HepG2 (cell line): ENCODE data around the gene RNF149. TPM values are rescaled to one million over a fixed set of nuclear protein-coding genes. Genes with fewer than 3 reads are reported as not detected.

Experiments used
- BRCA1 ChIP-seq: sonication (generic); formaldehyde crosslinking; IDR thresholded peaks from 2 replicates; pipeline ENCODE4 v1.4.0; 2020; ENCODE audit warnings: missing genetic modification reagents
- DPF2 ChIP-seq: sonication (generic); formaldehyde crosslinking; IDR thresholded peaks from 2 replicates; pipeline ENCODE4 v1.4.0; 2020; ENCODE audit warnings: mild to moderate bottlenecking, low read depth, missing genetic modification reagents, borderline replicate concordance
- FOXO1 ChIP-seq: sonication (generic); formaldehyde crosslinking; IDR thresholded peaks from 2 replicates; pipeline ENCODE4 v1.4.0; 2020; ENCODE audit warnings: missing genetic modification reagents
- GFI1 ChIP-seq: sonication (generic); formaldehyde crosslinking; IDR thresholded peaks from 2 replicates; pipeline ENCODE4 v1.5.0; 2020; ENCODE audit warnings: missing genetic modification reagents, mild to moderate bottlenecking, borderline replicate concordance
- HDAC2 ChIP-seq: sonication (generic); formaldehyde crosslinking; IDR thresholded peaks from 2 replicates; pipeline ENCODE4 v1.4.0; 2020; ENCODE audit warnings: missing genetic modification reagents
- HMG20A ChIP-seq: IDR thresholded peaks from 2 replicates; pipeline ENCODE4 v1.6.1; 2016; ENCODE audit warnings: borderline replicate concordance
- MXD4 ChIP-seq: IDR thresholded peaks from 2 replicates; pipeline ENCODE4 v1.6.1; 2016; ENCODE audit warnings: mild to moderate bottlenecking, missing biosample characterization, missing genetic modification reagents
- NONO ChIP-seq, 2 experiments: fragments of 450-650 bp in 1 of 2; sonication (generic) in 1 of 2; formaldehyde crosslinking in 1 of 2; IDR thresholded peaks in 1 of 2; conservative IDR thresholded peaks in 1 of 2; 2 replicates each; pipeline versions ENCODE4 v1.6.1 to v1.8.0; 2017 to 2022; ENCODE audit warnings: mild to moderate bottlenecking in 1 of 2, missing genetic modification reagents in 1 of 2, moderate library complexity in 1 of 2
- NR2F6 ChIP-seq, 2 experiments: IDR thresholded peaks; 2 replicates each; pipeline ENCODE4 v1.6.1; 2016; ENCODE audit warnings: antibody characterized with exemption in 1 of 2, mild to moderate bottlenecking in 1 of 2
- RCOR2 ChIP-seq: IDR thresholded peaks from 2 replicates; pipeline ENCODE4 v1.6.1; 2016; ENCODE audit warnings: missing biosample characterization, missing genetic modification reagents
- SMC3 ChIP-seq: IDR thresholded peaks from 2 replicates; pipeline ENCODE4 v1.6.1; 2011; ENCODE audit warnings: low read length, improper control_type of control experiment
- STAG1 ChIP-seq: sonication (generic); formaldehyde crosslinking; IDR thresholded peaks from 2 replicates; pipeline ENCODE4 v1.4.0; 2020; ENCODE audit warnings: missing genetic modification reagents
- TAF15 ChIP-seq: fragments of 200-400 bp; formaldehyde crosslinking; IDR thresholded peaks from one replicate; pipeline ENCODE4 v1.6.1; 2018; ENCODE audit warnings: mild to moderate bottlenecking, low read depth, low read length; ENCODE audit not compliant: poor library complexity, severe bottlenecking
- ZMAT3 ChIP-seq: sonication (generic); formaldehyde crosslinking; conservative IDR thresholded peaks from 2 replicates; pipeline ENCODE4 v1.7.0; 2021; ENCODE audit warnings: missing genetic modification reagents
- ZMYM2 ChIP-seq: sonication (generic); formaldehyde crosslinking; IDR thresholded peaks from 2 replicates; pipeline ENCODE4 v1.8.0; 2022; ENCODE audit warnings: mild to moderate bottlenecking, missing genetic modification reagents
- ZNF562 ChIP-seq: sonication (generic); formaldehyde crosslinking; IDR thresholded peaks from 2 replicates; pipeline ENCODE4 v1.8.0; 2022; ENCODE audit warnings: missing genetic modification reagents, borderline replicate concordance
- ZNF674 ChIP-seq: sonication (generic); formaldehyde crosslinking; IDR thresholded peaks from 2 replicates; pipeline ENCODE4 v1.5.0; 2020; ENCODE audit warnings: low read depth, mild to moderate bottlenecking, missing genetic modification reagents
- ZNF747 ChIP-seq: sonication (generic); formaldehyde crosslinking; IDR thresholded peaks from 2 replicates; pipeline ENCODE4 v1.8.1; 2023; ENCODE audit warnings: missing genetic modification reagents, mild to moderate bottlenecking, borderline replicate concordance
- polyA plus RNA-seq, 8 experiments: library from polyadenylated mRNA; depleted of rRNA in 3 of 8; stranded (reverse) in 7 of 8; unstranded in 1 of 8; fragments of >200 nt; fragmentation: Illumina TruSeq in 4 of 8; extraction: Trizol in 4 of 8; gene quantifications; 2 replicates each; pipeline versions ENCODE4 v1.2.1 to v1.2.3, GENCODE V29; 2011 to 2016; ENCODE audit warnings: low read depth in 4 of 8, missing spikeins in 1 of 8, mixed read lengths in 1 of 8; ENCODE audit not compliant: insufficient read depth in 1 of 8
- total RNA-seq, 5 experiments: library from RNA; depleted of rRNA; stranded (reverse); fragments of >200 nt; fragmentation: Illumina TruSeq; extraction: Trizol; gene quantifications; 2 replicates each; pipeline ENCODE4 v1.2.3, GENCODE V29; 2016; ENCODE audit warnings: low read depth in 1 of 5
- TF ChIP-seq, protein P1 (sequence below): sonication (generic); formaldehyde crosslinking; IDR thresholded peaks from 2 replicates; pipeline ENCODE4 v1.5.1; 2020; ENCODE audit warnings: mild to moderate bottlenecking, missing genetic modification reagents
- TF ChIP-seq, protein P2 (sequence below): IDR thresholded peaks from 2 replicates; pipeline ENCODE4 v1.6.1; 2016; ENCODE audit warnings: mild to moderate bottlenecking
- TF ChIP-seq, protein P3 (sequence below): sonication (generic); formaldehyde crosslinking; IDR thresholded peaks from 2 replicates; pipeline ENCODE4 v1.4.0; 2020; ENCODE audit warnings: missing genetic modification reagents, borderline replicate concordance
- TF ChIP-seq, protein P4 (sequence below): IDR thresholded peaks from 2 replicates; pipeline ENCODE4 v1.6.1; 2016; ENCODE audit warnings: missing compliant biosample characterization, missing genetic modification reagents, borderline replicate concordance

The RNF149 gene
- total and polyA plus RNA-seq, 2 of the 13 experiments (the other 11 are each of a cell fraction or from before 2014, with no cell fraction given) = 87.6 to 109 TPM

DNA sequence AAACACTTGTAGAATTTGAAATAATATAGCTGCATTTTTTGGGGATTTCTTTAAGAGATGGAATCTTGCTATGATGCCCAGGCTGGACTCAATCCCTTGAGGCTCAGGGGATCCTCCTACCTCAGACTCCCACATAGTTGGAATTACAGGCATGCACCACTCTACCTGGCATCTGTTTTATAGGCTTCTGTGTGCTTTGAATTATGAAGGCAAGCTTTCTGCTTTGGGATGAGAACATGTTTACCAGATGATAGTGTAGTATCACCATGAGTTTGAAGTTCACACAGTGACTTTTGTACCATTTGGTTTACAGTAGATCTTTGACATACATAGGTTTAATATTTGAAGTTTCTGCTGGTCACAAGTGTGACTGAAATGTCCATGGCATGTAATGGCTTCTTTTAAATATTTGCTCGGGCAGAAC, 45.1 kb downstream of the RNF149 start (continued):
- TF ChIP-seq, protein P1, sequence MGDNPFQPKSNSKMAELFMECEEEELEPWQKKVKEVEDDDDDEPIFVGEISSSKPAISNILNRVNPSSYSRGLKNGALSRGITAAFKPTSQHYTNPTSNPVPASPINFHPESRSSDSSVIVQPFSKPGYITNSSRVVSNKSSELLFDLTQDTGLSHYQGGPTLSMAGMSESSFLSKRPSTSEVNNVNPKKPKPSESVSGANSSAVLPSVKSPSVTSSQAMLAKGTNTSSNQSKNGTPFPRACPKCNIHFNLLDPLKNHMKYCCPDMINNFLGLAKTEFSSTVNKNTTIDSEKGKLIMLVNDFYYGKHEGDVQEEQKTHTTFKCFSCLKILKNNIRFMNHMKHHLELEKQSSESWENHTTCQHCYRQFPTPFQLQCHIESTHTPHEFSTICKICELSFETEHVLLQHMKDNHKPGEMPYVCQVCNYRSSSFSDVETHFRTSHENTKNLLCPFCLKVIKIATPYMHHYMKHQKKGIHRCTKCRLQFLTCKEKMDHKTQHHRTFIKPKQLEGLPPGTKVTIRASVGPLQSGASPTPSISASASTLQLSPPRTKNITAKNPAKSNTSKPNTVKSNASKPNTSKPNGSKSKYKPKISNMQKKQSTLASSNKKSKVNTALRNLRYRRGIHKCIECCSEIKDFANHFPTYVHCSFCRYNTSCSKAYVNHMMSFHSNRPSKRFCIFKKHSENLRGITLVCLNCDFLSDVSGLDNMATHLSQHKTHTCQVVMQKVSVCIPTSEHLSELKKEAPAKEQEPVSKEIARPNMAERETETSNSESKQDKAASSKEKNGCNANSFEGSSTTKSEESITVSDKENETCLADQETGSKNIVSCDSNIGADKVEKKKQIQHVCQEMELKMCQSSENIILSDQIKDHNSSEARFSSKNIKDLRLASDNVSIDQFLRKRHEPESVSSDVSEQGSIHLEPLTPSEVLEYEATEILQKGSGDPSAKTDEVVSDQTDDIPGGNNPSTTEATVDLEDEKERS = no peak
- TF ChIP-seq NONO (IDR thresholded peaks at IDR 0.05) (no peak), NONO (CRISPR knock-in tag; conservative IDR thresholded peaks at IDR 0.05) (peak; percentile 53; the same call in 1 of the 2 replicates), ZMYM2 (peak; percentile 66; the same call in 1 of the 2 replicates), HMG20A (CRISPR knock-in tag) (peak; percentile 79; the same call in 1 of the 2 replicates), ZNF562 (CRISPR knock-in tag) (no peak), MXD4 (CRISPR knock-in tag) (0 out of 2 replicates have a peak, but pooled peaks have one; percentile 27), BRCA1 (CRISPR knock-in tag) (no peak), SMC3 (0 out of 2 replicates have a peak, but pooled peaks have one; percentile 17), ZNF747 (0 out of 2 replicates have a peak, but pooled peaks have one; percentile 51), ZMAT3 (no peak), HDAC2 (peak; percentile 68), ZNF674 (CRISPR knock-in tag) (no peak), TAF15 (no peak), GFI1 (0 out of 2 replicates have a peak, but pooled peaks have one; percentile 51), FOXO1 (CRISPR knock-in tag) (peak; percentile 88; the same call in 1 of the 2 replicates), DPF2 (peak; percentile 63; the same call in 1 of the 2 replicates), RCOR2 (peak; percentile 78), NR2F6 (IDR thresholded peaks at IDR 0.05) (0 out of 2 replicates have a peak, but pooled peaks have one; percentile 23), NR2F6 (CRISPR knock-in tag; IDR thresholded peaks at IDR 0.05) (no peak), STAG1 (no peak)
- TF ChIP-seq, protein P2, sequence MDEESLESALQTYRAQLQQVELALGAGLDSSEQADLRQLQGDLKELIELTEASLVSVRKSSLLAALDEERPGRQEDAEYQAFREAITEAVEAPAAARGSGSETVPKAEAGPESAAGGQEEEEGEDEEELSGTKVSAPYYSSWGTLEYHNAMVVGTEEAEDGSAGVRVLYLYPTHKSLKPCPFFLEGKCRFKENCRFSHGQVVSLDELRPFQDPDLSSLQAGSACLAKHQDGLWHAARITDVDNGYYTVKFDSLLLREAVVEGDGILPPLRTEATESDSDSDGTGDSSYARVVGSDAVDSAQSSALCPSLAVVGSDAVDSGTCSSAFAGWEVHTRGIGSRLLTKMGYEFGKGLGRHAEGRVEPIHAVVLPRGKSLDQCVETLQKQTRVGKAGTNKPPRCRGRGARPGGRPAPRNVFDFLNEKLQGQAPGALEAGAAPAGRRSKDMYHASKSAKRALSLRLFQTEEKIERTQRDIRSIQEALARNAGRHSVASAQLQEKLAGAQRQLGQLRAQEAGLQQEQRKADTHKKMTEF (CRISPR knock-in tag) = peak; percentile 59; the same call in 1 of the 2 replicates
- TF ChIP-seq, protein P3, sequence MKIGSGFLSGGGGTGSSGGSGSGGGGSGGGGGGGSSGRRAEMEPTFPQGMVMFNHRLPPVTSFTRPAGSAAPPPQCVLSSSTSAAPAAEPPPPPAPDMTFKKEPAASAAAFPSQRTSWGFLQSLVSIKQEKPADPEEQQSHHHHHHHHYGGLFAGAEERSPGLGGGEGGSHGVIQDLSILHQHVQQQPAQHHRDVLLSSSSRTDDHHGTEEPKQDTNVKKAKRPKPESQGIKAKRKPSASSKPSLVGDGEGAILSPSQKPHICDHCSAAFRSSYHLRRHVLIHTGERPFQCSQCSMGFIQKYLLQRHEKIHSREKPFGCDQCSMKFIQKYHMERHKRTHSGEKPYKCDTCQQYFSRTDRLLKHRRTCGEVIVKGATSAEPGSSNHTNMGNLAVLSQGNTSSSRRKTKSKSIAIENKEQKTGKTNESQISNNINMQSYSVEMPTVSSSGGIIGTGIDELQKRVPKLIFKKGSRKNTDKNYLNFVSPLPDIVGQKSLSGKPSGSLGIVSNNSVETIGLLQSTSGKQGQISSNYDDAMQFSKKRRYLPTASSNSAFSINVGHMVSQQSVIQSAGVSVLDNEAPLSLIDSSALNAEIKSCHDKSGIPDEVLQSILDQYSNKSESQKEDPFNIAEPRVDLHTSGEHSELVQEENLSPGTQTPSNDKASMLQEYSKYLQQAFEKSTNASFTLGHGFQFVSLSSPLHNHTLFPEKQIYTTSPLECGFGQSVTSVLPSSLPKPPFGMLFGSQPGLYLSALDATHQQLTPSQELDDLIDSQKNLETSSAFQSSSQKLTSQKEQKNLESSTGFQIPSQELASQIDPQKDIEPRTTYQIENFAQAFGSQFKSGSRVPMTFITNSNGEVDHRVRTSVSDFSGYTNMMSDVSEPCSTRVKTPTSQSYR (CRISPR knock-in tag) = no peak
- TF ChIP-seq, protein P4, sequence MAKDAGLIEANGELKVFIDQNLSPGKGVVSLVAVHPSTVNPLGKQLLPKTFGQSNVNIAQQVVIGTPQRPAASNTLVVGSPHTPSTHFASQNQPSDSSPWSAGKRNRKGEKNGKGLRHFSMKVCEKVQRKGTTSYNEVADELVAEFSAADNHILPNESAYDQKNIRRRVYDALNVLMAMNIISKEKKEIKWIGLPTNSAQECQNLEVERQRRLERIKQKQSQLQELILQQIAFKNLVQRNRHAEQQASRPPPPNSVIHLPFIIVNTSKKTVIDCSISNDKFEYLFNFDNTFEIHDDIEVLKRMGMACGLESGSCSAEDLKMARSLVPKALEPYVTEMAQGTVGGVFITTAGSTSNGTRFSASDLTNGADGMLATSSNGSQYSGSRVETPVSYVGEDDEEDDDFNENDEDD (CRISPR knock-in tag) = no peak
